Liver (tissue), 9 donors: ENCODE data around the gene LRRC26. TPM values are rescaled to one million over a fixed set of nuclear protein-coding genes. Genes with fewer than 3 reads are reported as not detected.

ENCODE experiments used
- DNase-seq: peaks from one replicate; pipeline ENCODE4 v3.0.0-alpha.2; 2017; ENCODE audit warnings: low spot score
- H3K27ac ChIP-seq, 2 donors: one replicate each; pipeline ENCODE4 v1.7.0; 2013; ENCODE audit warnings: inconsistent platforms in 2 of 2, low read length in 2 of 2, control low read depth in 1 of 2, low read depth in 1 of 2, mild to moderate bottlenecking in 1 of 2
- H3K27me3 ChIP-seq, 4 donors: one replicate each; pipeline versions ENCODE4 v1.6.1 to v1.7.0; 2013; ENCODE audit warnings: low read length in 3 of 4, inconsistent platforms in 1 of 4, mild to moderate bottlenecking in 1 of 4, moderate library complexity in 1 of 4; ENCODE audit not compliant: control insufficient read depth in 4 of 4, insufficient read depth in 4 of 4
- H3K36me3 ChIP-seq, 4 donors: one replicate each; pipeline versions ENCODE4 v1.6.1 to v1.7.0; 2013; ENCODE audit warnings: low read length in 3 of 4, mild to moderate bottlenecking in 3 of 4, low read depth in 1 of 4, moderate library complexity in 1 of 4; ENCODE audit not compliant: control insufficient read depth in 4 of 4, insufficient read depth in 3 of 4
- H3K4me1 ChIP-seq, 4 donors: one replicate each; pipeline versions ENCODE4 v1.6.1 to v1.7.0; 2013; ENCODE audit warnings: low read length in 3 of 4, mild to moderate bottlenecking in 3 of 4, moderate library complexity in 1 of 4; ENCODE audit not compliant: control insufficient read depth in 4 of 4, insufficient read depth in 4 of 4
- H3K4me3 ChIP-seq, 3 donors: one replicate each; pipeline versions ENCODE4 v1.6.1 to v1.7.0; 2013; ENCODE audit warnings: low read length in 3 of 3, control low read depth in 1 of 3, low read depth in 1 of 3, mild to moderate bottlenecking in 1 of 3
- H3K9ac ChIP-seq, 2 donors: one replicate each; pipeline ENCODE4 v1.7.0; 2013; ENCODE audit warnings: low read length in 2 of 2, mild to moderate bottlenecking in 2 of 2, moderate library complexity in 2 of 2, control low read depth in 1 of 2, low read depth in 1 of 2
- H3K9me3 ChIP-seq, 4 donors: one replicate each; pipeline versions ENCODE4 v1.6.1 to v1.7.0; 2013; ENCODE audit warnings: low read length in 3 of 4; ENCODE audit not compliant: control insufficient read depth in 4 of 4
- ATF3 ChIP-seq: IDR thresholded peaks from 2 replicates; pipeline ENCODE4 v1.6.1; 2016; ENCODE audit warnings: antibody characterized with exemption
- CTCF ChIP-seq: fragments of 150-350 bp; IDR thresholded peaks from 2 replicates; pipeline ENCODE4 v1.5.1; 2017; ENCODE audit warnings: improper control_type of control experiment, low read depth, low read length; ENCODE audit not compliant: missing input control
- EGR1 ChIP-seq, 2 donors: IDR thresholded peaks; 2 replicates each; pipeline ENCODE4 v1.6.1; 2016 to 2018; ENCODE audit warnings: antibody characterized with exemption in 2 of 2, low read depth in 2 of 2
- FOXA1 ChIP-seq: IDR thresholded peaks from 2 replicates; pipeline ENCODE4 v1.6.1; 2016; ENCODE audit warnings: antibody characterized with exemption
- GABPA ChIP-seq, 2 donors: IDR thresholded peaks in 1 of 2; conservative IDR thresholded peaks in 1 of 2; 2 replicates each; pipeline ENCODE4 v1.6.1; 2016; ENCODE audit warnings: antibody characterized with exemption in 2 of 2, mild to moderate bottlenecking in 1 of 2, moderate library complexity in 1 of 2
- HNF4A ChIP-seq, 2 donors: conservative IDR thresholded peaks; 2 replicates each; pipeline ENCODE4 v1.6.1; 2016; ENCODE audit warnings: antibody characterized with exemption in 2 of 2, mild to moderate bottlenecking in 2 of 2
- HNF4G ChIP-seq: IDR thresholded peaks from 2 replicates; pipeline ENCODE4 v1.6.1; 2016; ENCODE audit warnings: antibody characterized with exemption
- JUND ChIP-seq, 2 donors: IDR thresholded peaks; 2 replicates each; pipeline ENCODE4 v1.6.1; 2016; ENCODE audit warnings: antibody characterized with exemption in 2 of 2
- MAX ChIP-seq: IDR thresholded peaks from 2 replicates; pipeline ENCODE4 v1.6.1; 2016; ENCODE audit warnings: antibody characterized with exemption
- NR2F2 ChIP-seq: IDR thresholded peaks from 2 replicates; pipeline ENCODE4 v1.6.1; 2016; ENCODE audit warnings: antibody characterized with exemption
- RAD21 ChIP-seq, 2 donors: IDR thresholded peaks; 2 replicates each; pipeline ENCODE4 v1.6.1; 2016; ENCODE audit warnings: antibody characterized with exemption in 2 of 2, mild to moderate bottlenecking in 2 of 2
- RXRA ChIP-seq, 2 donors: IDR thresholded peaks; 2 replicates each; pipeline ENCODE4 v1.6.1; 2017 to 2018; ENCODE audit warnings: antibody characterized with exemption in 2 of 2, mild to moderate bottlenecking in 1 of 2
- SP1 ChIP-seq: IDR thresholded peaks from 2 replicates; pipeline ENCODE4 v1.6.1; 2018; ENCODE audit warnings: antibody characterized with exemption, mild to moderate bottlenecking
- TAF1 ChIP-seq: conservative IDR thresholded peaks from 2 replicates; pipeline ENCODE4 v1.6.1; 2016; ENCODE audit warnings: antibody characterized with exemption, mild to moderate bottlenecking
- YY1 ChIP-seq: IDR thresholded peaks from 2 replicates; pipeline ENCODE4 v1.6.1; 2016; ENCODE audit warnings: antibody characterized with exemption, mild to moderate bottlenecking
- ZBTB33 ChIP-seq: IDR thresholded peaks from 2 replicates; pipeline ENCODE4 v1.6.1; 2016; ENCODE audit warnings: antibody characterized with exemption
- WGBS: extraction: QIAGEN DNeasy Blood & Tissue Kit; methylation state at CpG from one replicate; pipeline ENCODE4 v1.1.7; 2013; 5-methylcytosine and 5-hydroxymethylcytosine counted together
- polyA plus RNA-seq, 2 donors: library from polyadenylated mRNA; stranded (reverse) in 1 of 2; unstranded in 1 of 2; fragments of 200-250 nt in 1 of 2; fragments of >200 nt in 1 of 2; fragmentation: Nextera tagmentation in 1 of 2; extraction: Ambion mirVana in 1 of 2; gene quantifications; one replicate each; pipeline versions ENCODE4 v1.2.1 to v1.2.3, GENCODE V29; 2013 to 2015
- total RNA-seq, 2 donors: library from RNA; depleted of rRNA; stranded (reverse); fragments of >200 nt; gene quantifications; one replicate each; pipeline ENCODE4 v1.2.3, GENCODE V29; 2014
- donor health status: healthy.
- donor health status: healthy.
- donor health status: healthy.
- donor health status: healthy.
- donor health status: healthy.

Gene LRRC26
- total and polyA plus RNA-seq, 4 donors, result 0.09 to 0.17 TPM; not detected in 2

GRCh38 chr9:137140151-137141012 is 29.5 kb downstream of the LRRC26 start:
- no peak overlapping the region for H3K27ac ChIP-seq
- no peak for TF ChIP-seq ATF3
- TF ChIP-seq MAX, result no peak
- no peak for TF ChIP-seq NR2F2
- TF ChIP-seq CTCF, result no peak
- TF ChIP-seq FOXA1, result no peak
- no peak for TF ChIP-seq RXRA (IDR thresholded peaks at IDR 0.05)
- peaks cover 6 to 17% (median 11%) of the 10 kb centered on the region in 4 donors for H3K27me3 ChIP-seq
- 63% methylated on average over 26 of the region's 26 CpGs for WGBS
- no peaks in the 10 kb centered on the region for H3K36me3 ChIP-seq
- no peaks in the 10 kb centered on the region for H3K9me3 ChIP-seq
- no peaks in the 10 kb centered on the region for H3K4me1 ChIP-seq
- H3K9ac ChIP-seq, result no peak overlapping the region
- DNase-seq, result no peak
- no peak overlapping the region for H3K4me3 ChIP-seq

GRCh38 chr9:137139468-137140150 is 30.2 kb downstream of the LRRC26 start:
- TF ChIP-seq EGR1 (IDR thresholded peaks at IDR 0.05; ENCODE audit: low read depth in 2 of 2) (no peak), HNF4A (conservative IDR thresholded peaks at IDR 0.05) (no peak), ATF3 (no peak), RAD21 (IDR thresholded peaks at IDR 0.05) (no peak), FOXA1 (no peak), CTCF (no peak), GABPA (IDR thresholded peaks at IDR 0.05 in 1 of 2, conservative IDR thresholded peaks at IDR 0.05 in 1 of 2) (no peak), TAF1 (no peak), SP1 (no peak), YY1 (no peak), ZBTB33 (no peak), NR2F2 (no peak), MAX (no peak), JUND (IDR thresholded peaks at IDR 0.05) (no peak), HNF4G (no peak)
- Histone ChIP-seq H3K9me3 (no peaks in the 10 kb centered on the region), H3K9ac (no peak overlapping the region), H3K27ac (no peak overlapping the region), H3K36me3 (no peaks in the 10 kb centered on the region), H3K4me3 (no peak overlapping the region), H3K27me3 (peaks cover 6 to 17% (median 11%) of the 10 kb centered on the region in 4 donors), H3K4me1 (no peaks in the 10 kb centered on the region)
- WGBS, result 35% methylated on average over 37 of the region's 37 CpGs
- DNase-seq, result no peak
